CD4-positive, alpha-beta T cell treated with Interleukin-6 for 4 hours (primary cell): ENCODE results near the gene ZNF813.
"Not testable (repeated sequence)": the region's sequence is repeated elsewhere in the genome, so short reads cannot be mapped to it uniquely, and the experiment has no call there.

Experiments used
- DNase-seq: peaks from one replicate; pipeline ENCODE4 v3.0.0-alpha.2; 2020; ENCODE audit warnings: mixed read lengths

Gene ZNF813

GRCh38 chr19:53485046-53486004 is 17.8 kb downstream of the ZNF813 start:
- DNase-seq: no peak

- DNase-seq: no peak
Measured at GRCh38 chr19:53492153-53492552, 24.6 kb downstream of the ZNF813 start.

GRCh38 chr19:53497311-53498023 is 29.9 kb downstream of the ZNF813 start:
- not testable (repeated sequence) for DNase-seq

GRCh38 chr19:53498024-53498395 is 30.5 kb downstream of the ZNF813 start:
- DNase-seq: not testable (repeated sequence)

GRCh38 chr19:53503151-53503550 is 35.6 kb downstream of the ZNF813 start:
- DNase-seq: not testable (repeated sequence)

- DNase-seq: not testable (repeated sequence)
Measured at GRCh38 chr19:53503671-53504364, 36.3 kb downstream of the ZNF813 start.

- DNase-seq: not testable (repeated sequence)
Measured at GRCh38 chr19:53504365-53504703, 36.8 kb downstream of the ZNF813 start.

GRCh38 chr19:53504885-53505284 is 37.4 kb downstream of the ZNF813 start:
- no peak for DNase-seq

GRCh38 chr19:53506728-53507127 is 39.2 kb downstream of the ZNF813 start:
- no peak for DNase-seq

- DNase-seq: no peak
Measured at GRCh38 chr19:53507523-53508442, 40.2 kb downstream of the ZNF813 start.

- no peak for DNase-seq
Measured at GRCh38 chr19:53509443-53509842, 41.9 kb downstream of the ZNF813 start.

GRCh38 chr19:53509845-53510244 is 42.3 kb downstream of the ZNF813 start:
- no peak for DNase-seq

GRCh38 chr19:53511357-53511756 is 43.8 kb downstream of the ZNF813 start:
- DNase-seq: no peak

- peak; percentile 64 for DNase-seq
Measured at GRCh38 chr19:53511933-53512374, 44.4 kb downstream of the ZNF813 start.

GRCh38 chr19:53515047-53515446 is 47.5 kb downstream of the ZNF813 start:
- not testable (repeated sequence) for DNase-seq

GRCh38 chr19:53517114-53517741 is 49.7 kb downstream of the ZNF813 start:
- DNase-seq: no peak

GRCh38 chr19:53518121-53518520 is 50.6 kb downstream of the ZNF813 start:
- no peak for DNase-seq

- no peak for DNase-seq
Measured at GRCh38 chr19:53518716-53519115, 51.2 kb downstream of the ZNF813 start.

- DNase-seq: no peak
Measured at GRCh38 chr19:53519446-53519845, 51.9 kb downstream of the ZNF813 start.

GRCh38 chr19:53520163-53520546 is 52.6 kb downstream of the ZNF813 start:
- no peak for DNase-seq

GRCh38 chr19:53520547-53521372 is 53.2 kb downstream of the ZNF813 start:
- DNase-seq: peak; percentile 92
